ENCODE data around the gene AKAP13.

DNA sequence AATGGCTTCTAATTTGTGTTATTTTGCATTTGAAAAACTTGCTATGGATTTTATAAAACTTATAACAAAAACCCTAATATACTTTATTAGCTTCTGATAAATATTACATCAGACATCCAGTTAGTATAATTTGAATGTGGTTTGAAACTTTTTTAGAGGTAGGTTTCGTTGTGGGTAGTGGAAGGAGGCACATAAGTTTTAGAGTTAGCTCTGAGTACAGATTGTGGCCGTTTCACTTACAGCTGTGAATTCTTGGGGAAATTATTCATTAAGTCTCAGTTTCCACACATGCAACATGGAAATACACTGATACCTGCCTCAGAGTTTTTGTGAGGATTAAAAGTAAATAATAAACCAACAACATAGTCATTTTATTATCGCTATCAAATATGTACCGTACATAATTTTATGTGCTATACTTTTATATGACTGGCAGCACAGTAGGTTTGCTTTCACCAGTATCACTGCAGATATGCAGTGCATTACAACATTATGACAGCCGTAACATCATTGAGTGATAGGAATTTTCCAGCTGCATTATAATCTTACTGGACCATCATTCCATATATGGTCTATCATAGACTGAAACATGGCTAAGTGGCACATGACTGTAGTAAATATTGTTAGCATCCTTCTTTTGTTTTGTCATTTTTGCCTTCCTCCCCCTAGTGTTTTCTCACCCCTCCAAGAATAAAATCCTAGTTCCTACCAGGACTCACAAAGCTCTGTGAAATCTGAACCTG, 175.6 kb downstream of the AKAP13 start:
- TF ChIP-seq, protein P1, sequence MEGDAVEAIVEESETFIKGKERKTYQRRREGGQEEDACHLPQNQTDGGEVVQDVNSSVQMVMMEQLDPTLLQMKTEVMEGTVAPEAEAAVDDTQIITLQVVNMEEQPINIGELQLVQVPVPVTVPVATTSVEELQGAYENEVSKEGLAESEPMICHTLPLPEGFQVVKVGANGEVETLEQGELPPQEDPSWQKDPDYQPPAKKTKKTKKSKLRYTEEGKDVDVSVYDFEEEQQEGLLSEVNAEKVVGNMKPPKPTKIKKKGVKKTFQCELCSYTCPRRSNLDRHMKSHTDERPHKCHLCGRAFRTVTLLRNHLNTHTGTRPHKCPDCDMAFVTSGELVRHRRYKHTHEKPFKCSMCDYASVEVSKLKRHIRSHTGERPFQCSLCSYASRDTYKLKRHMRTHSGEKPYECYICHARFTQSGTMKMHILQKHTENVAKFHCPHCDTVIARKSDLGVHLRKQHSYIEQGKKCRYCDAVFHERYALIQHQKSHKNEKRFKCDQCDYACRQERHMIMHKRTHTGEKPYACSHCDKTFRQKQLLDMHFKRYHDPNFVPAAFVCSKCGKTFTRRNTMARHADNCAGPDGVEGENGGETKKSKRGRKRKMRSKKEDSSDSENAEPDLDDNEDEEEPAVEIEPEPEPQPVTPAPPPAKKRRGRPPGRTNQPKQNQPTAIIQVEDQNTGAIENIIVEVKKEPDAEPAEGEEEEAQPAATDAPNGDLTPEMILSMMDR (IDR thresholded peaks at IDR 0.05), result no peak
- no peak for TF ChIP-seq POLR2A (IDR thresholded peaks at IDR 0.05)

All from testis (tissue), 2 donors.